ENCODE data around the gene CTTN. TPM values are rescaled to one million over a fixed set of nuclear protein-coding genes. Genes with fewer than 3 reads are reported as not detected.

Gene CTTN
- 96.6 TPM for polyA plus RNA-seq (2013, experiment 1 of 2)
- 97.4 TPM for polyA plus RNA-seq (2013, experiment 2 of 2)

DNA sequence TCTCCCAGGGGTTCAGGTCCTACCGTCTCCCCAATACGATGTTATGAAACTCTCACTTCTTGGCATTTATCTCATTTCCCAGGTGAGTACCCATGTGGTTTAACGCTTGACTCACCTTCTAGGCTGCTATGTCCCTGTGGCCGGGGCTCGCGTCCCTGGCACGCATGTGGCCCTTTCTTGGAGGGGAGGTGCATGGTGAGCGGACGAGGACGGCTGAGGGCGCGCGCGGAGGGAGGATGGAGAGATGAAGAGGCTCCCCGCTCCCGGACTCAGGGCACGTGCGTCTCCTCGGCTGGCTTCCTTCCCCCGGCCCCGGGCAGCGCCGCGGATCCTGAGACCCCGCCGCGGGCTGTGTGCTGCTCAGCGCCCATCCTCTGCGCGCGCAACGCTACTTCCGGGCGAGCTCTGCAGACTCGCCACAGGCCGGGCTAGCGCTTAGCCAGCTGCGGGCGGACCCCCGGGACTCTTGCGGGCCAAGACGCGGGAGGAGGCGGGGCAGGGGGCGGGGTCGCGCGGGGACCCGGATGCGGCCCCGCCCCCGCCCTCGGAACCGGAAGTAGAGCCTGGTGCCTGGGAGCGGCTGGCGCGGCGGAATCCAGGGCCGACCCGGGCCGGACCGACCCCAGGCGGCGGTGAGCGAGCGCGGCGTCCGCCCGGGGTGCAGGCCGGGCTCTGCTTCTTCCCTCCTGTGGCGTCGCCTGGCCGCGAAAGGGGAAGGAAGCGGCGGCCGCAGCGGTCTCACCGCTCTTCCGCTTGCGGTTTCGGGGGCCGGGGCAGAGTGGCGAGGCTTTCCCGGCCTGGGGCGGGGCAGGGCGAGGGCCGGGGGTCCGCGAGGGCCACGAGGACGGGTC, at the start of gene CTTN:
CTTN (plus strand) TSS at position 547 of the 851 bp plus-strand sequence. CDS start 8,769 bp downstream, outside the sequence.
- Histone ChIP-seq H3K36me3 (ENCODE audit: insufficient read depth, low read length) (peaks cover 31% of the 10 kb centered on the region), H3K9me3 (ENCODE audit: insufficient read depth, low read depth, low read length) (no peaks in the 10 kb centered on the region), H3K4me3 (ENCODE audit: low read length) (peak within 1 kb of the TSS; percentile 68), H3K9ac (ENCODE audit: low read depth, low read length) (peak within 1 kb of the TSS; percentile 88), H3K27ac (ENCODE audit: low read depth, low read length) (peak within 1 kb of the TSS; percentile 62), H3K27me3 (ENCODE audit: insufficient read depth, low read length) (no peaks in the 10 kb centered on the region), H3K4me1 (ENCODE audit: insufficient read depth, low read length) (peaks cover 23% of the 10 kb centered on the region)
- 1% methylated on average over 93 of the region's 93 CpGs for WGBS

DNA sequence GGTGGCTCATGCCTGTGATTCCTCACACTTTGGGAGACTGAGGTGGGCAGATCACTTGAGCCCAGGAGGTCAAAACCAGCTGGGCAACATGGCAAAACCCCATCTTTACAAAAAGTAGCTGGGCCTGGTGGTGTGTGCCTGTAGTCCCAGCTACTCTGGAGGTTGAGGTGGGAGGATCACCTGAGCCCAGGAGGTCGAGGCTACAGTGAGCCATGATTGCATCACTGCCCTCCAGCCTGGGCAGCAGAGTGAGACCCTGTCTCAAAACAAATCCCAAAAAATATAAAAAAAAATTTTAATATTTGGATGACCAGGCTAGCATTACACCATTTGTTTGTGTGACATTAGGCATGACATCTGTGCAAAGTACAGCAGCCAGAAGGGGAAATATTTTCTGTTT, 49.7 kb upstream of the CTTN start:
- Histone ChIP-seq H3K27me3 (ENCODE audit: insufficient read depth, low read length) (no peaks in the 10 kb centered on the region), H3K4me1 (ENCODE audit: insufficient read depth, low read length) (no peaks in the 10 kb centered on the region), H3K27ac (ENCODE audit: low read depth, low read length) (no peak overlapping the region), H3K9ac (ENCODE audit: low read depth, low read length) (no peak overlapping the region), H3K4me3 (ENCODE audit: low read length) (no peak overlapping the region), H3K9me3 (ENCODE audit: insufficient read depth, low read depth, low read length) (no peaks in the 10 kb centered on the region), H3K36me3 (ENCODE audit: insufficient read depth, low read length) (peaks cover 91% of the 10 kb centered on the region)
- WGBS = 70% methylated on average over 1 of the region's 1 CpG

DNA sequence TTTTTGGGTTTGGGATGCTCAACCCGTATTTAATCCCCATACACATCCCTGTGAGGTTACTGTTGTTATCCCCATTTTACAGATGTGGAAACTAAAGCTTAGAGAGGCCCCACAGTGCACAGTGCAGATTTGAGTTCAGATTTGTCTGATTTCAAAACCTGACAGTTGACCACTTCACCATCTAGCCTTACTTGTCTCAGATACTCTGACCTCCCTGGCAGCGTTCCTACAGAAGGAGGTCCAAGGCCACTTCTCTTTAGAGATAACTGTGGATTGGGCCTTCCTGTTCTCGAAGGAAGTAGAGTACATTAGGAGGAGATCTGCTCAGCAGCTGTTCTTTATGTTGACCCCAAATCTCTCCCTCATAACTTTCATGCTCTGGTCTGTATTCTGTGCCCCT, 46.7 kb upstream of the CTTN start:
- 98% methylated on average over 3 of the region's 3 CpGs for WGBS
- H3K9me3 ChIP-seq (ENCODE audit: insufficient read depth, low read depth, low read length) = no peaks in the 10 kb centered on the region
- H3K27ac ChIP-seq (ENCODE audit: low read depth, low read length) = no peak overlapping the region
- H3K9ac ChIP-seq (ENCODE audit: low read depth, low read length) = no peak overlapping the region
- no peaks in the 10 kb centered on the region for H3K27me3 ChIP-seq (ENCODE audit: insufficient read depth, low read length)
- H3K4me1 ChIP-seq (ENCODE audit: insufficient read depth, low read length) = no peaks in the 10 kb centered on the region
- H3K36me3 ChIP-seq (ENCODE audit: insufficient read depth, low read length) = peaks cover 95% of the 10 kb centered on the region
- H3K4me3 ChIP-seq (ENCODE audit: low read length) = no peak overlapping the region

DNA sequence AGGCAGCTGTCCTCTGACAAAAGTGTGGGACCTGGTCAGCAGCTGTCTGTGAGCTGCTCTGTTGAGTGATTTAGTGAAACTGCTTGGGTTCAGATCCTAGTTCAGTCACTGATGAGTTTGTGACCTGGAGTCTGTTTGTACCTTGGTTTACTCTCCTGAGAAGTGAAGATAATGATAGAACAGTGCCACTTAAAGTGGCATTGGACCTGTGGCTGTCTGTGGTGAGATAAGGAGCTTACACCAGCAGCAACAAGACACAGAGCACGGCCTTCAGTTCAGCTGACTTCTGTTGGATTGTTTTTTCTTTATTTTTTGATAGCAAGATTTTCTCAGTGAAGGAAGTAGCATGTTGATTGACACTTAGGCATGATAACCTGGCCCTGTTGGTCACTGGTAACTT, 46.2 kb upstream of the CTTN start:
- H3K9me3 ChIP-seq (ENCODE audit: insufficient read depth, low read depth, low read length) = no peaks in the 10 kb centered on the region
- no peaks in the 10 kb centered on the region for H3K4me1 ChIP-seq (ENCODE audit: insufficient read depth, low read length)
- no peak overlapping the region for H3K4me3 ChIP-seq (ENCODE audit: low read length)
- no peak overlapping the region for H3K27ac ChIP-seq (ENCODE audit: low read depth, low read length)
- H3K27me3 ChIP-seq (ENCODE audit: insufficient read depth, low read length) = no peaks in the 10 kb centered on the region
- peaks cover 95% of the 10 kb centered on the region for H3K36me3 ChIP-seq (ENCODE audit: insufficient read depth, low read length)
- WGBS = 100% methylated on average over 1 of the region's 1 CpG
- H3K9ac ChIP-seq (ENCODE audit: low read depth, low read length) = no peak overlapping the region

DNA sequence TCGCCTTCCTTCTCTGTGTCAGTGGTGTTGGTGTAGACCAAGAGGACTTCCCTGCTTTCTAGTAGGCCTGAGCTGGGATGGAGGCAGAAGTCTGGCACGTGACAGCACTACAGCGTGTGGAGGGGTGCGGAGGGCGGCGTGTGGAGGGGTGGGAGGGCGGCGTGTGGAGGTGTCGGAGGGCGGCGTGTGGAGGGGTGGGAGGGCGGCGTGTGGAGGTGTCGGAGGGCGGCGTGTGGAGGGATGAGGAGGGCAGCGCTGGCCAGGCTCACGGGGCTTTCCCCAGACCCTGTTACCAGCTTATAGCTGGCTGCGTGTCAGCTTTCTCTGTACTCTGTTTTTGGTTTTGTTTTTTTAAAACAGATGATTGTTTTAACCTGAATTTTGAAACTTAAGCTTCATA, 45.7 kb upstream of the CTTN start:
- no peaks in the 10 kb centered on the region for H3K27me3 ChIP-seq (ENCODE audit: insufficient read depth, low read length)
- H3K36me3 ChIP-seq (ENCODE audit: insufficient read depth, low read length) = peaks cover 92% of the 10 kb centered on the region
- no peak overlapping the region for H3K27ac ChIP-seq (ENCODE audit: low read depth, low read length)
- H3K9ac ChIP-seq (ENCODE audit: low read depth, low read length) = no peak overlapping the region
- no peak overlapping the region for H3K4me3 ChIP-seq (ENCODE audit: low read length)
- no peaks in the 10 kb centered on the region for H3K4me1 ChIP-seq (ENCODE audit: insufficient read depth, low read length)
- 93% methylated on average over 19 of the region's 19 CpGs for WGBS
- H3K9me3 ChIP-seq (ENCODE audit: insufficient read depth, low read depth, low read length) = no peaks in the 10 kb centered on the region

DNA sequence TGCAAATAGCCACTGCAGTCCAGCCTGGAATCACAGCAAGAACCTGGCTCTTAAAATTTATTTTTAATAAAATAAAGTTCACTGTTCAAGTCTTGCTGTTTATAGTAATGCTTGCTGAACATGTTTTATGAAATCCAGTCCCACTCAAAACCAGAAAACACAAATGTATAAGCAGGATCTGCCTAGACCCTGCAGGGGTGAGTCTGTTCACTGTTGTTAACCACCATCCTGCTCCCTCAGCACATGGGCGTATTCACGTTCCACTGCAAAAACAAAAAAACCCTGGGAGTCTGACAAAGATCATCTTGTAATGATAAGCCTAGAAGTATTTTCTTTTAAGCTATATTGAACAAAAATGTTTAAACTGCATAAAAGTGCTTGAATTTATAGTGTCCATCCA, 45.0 kb upstream of the CTTN start:
- H3K27me3 ChIP-seq (ENCODE audit: insufficient read depth, low read length) = no peaks in the 10 kb centered on the region
- H3K27ac ChIP-seq (ENCODE audit: low read depth, low read length) = no peak overlapping the region
- peaks cover 94% of the 10 kb centered on the region for H3K36me3 ChIP-seq (ENCODE audit: insufficient read depth, low read length)
- WGBS = 100% methylated on average over 2 of the region's 2 CpGs
- no peaks in the 10 kb centered on the region for H3K4me1 ChIP-seq (ENCODE audit: insufficient read depth, low read length)
- H3K9me3 ChIP-seq (ENCODE audit: insufficient read depth, low read depth, low read length) = no peaks in the 10 kb centered on the region
- no peak overlapping the region for H3K9ac ChIP-seq (ENCODE audit: low read depth, low read length)
- no peak overlapping the region for H3K4me3 ChIP-seq (ENCODE audit: low read length)

DNA sequence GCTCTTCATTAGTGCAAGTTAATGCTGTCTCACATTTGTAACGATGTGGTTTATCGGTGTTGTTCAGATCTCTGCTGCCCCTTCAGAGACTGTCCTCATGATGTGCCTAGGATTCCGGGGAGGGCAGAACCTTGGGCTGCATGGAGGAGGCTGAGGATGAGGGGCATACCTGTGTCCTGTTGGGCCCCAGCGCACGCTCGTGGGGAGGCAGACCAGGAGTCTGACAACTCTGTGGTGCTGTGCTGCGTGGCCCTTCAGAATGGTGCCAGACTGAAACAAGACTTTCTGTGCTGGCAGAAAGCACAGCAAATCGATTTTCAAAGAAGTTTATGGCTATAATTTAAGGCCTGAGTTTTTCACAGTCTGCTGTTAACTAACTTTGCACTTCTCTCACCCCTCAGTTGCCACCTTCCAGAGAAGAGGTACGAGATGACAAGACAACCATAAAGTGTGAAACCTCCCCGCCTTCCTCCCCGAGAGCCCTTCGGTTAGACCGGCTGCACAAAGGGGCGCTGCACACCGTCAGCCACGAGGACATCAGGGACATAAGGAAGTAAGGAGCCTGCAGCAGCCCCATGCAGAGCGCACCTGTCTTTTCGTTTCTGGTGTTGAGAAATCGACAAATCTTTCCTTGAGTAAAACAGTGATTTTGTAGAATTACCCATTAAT, 44.3 kb upstream of the CTTN start:
- WGBS = 96% methylated on average over 19 of the region's 19 CpGs
- peaks cover 94% of the 10 kb centered on the region for H3K36me3 ChIP-seq (ENCODE audit: insufficient read depth, low read length)
- no peak overlapping the region for H3K27ac ChIP-seq (ENCODE audit: low read depth, low read length)
- no peaks in the 10 kb centered on the region for H3K27me3 ChIP-seq (ENCODE audit: insufficient read depth, low read length)
- H3K9ac ChIP-seq (ENCODE audit: low read depth, low read length) = no peak overlapping the region
- H3K4me1 ChIP-seq (ENCODE audit: insufficient read depth, low read length) = no peaks in the 10 kb centered on the region
- no peak overlapping the region for H3K4me3 ChIP-seq (ENCODE audit: low read length)
- H3K9me3 ChIP-seq (ENCODE audit: insufficient read depth, low read depth, low read length) = no peaks in the 10 kb centered on the region

DNA sequence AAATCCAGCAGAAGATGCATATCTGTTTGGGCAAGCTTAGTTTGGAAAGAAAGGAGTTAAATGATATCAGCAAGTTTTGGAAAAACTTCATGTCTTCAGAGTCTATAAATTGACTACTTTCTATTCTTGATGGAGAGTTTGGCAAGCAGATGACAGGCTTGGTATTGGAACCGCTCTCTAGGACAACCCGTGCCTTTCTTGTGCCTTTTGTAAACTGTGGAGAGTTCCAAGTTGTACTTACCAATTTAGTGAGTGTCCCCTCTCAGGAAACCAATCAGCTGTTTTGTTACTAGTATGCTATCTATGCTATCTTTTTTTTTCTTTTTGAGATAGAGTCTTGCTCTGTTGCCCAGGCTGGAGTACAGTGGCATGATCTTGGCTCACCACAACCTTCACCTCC, 43.7 kb upstream of the CTTN start:
- 94% methylated on average over 2 of the region's 2 CpGs for WGBS
- Histone ChIP-seq H3K36me3 (ENCODE audit: insufficient read depth, low read length) (peaks cover 94% of the 10 kb centered on the region), H3K4me1 (ENCODE audit: insufficient read depth, low read length) (no peaks in the 10 kb centered on the region), H3K27me3 (ENCODE audit: insufficient read depth, low read length) (no peaks in the 10 kb centered on the region), H3K27ac (ENCODE audit: low read depth, low read length) (no peak overlapping the region), H3K9me3 (ENCODE audit: insufficient read depth, low read depth, low read length) (no peaks in the 10 kb centered on the region), H3K9ac (ENCODE audit: low read depth, low read length) (no peak overlapping the region), H3K4me3 (ENCODE audit: low read length) (no peak overlapping the region)

DNA sequence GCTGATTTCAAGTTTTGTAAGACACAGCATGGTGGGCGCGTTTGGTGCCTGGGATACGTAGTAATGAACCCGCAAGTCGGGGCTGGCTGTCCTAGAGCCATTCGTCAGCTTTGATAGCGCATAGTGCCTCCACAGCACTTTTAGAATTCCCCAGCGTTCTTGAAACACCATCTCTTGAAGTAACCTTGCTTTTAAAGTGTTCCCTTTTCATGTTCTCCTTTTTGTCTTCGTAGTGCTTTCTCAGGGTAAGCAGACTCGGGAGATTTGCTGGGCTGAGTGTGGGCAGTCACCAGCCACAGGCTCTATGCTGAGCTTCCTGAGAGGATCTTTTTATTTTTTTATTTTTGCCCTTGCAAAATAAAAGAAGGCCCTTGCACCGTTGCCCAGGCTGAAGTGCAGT, 39.6 kb upstream of the CTTN start:
- no peak overlapping the region for H3K27ac ChIP-seq (ENCODE audit: low read depth, low read length)
- no peak overlapping the region for H3K9ac ChIP-seq (ENCODE audit: low read depth, low read length)
- peaks cover 96% of the 10 kb centered on the region for H3K36me3 ChIP-seq (ENCODE audit: insufficient read depth, low read length)
- no peaks in the 10 kb centered on the region for H3K9me3 ChIP-seq (ENCODE audit: insufficient read depth, low read depth, low read length)
- H3K4me3 ChIP-seq (ENCODE audit: low read length) = no peak overlapping the region
- no peaks in the 10 kb centered on the region for H3K27me3 ChIP-seq (ENCODE audit: insufficient read depth, low read length)
- WGBS = 96% methylated on average over 11 of the region's 11 CpGs
- no peaks in the 10 kb centered on the region for H3K4me1 ChIP-seq (ENCODE audit: insufficient read depth, low read length)

DNA sequence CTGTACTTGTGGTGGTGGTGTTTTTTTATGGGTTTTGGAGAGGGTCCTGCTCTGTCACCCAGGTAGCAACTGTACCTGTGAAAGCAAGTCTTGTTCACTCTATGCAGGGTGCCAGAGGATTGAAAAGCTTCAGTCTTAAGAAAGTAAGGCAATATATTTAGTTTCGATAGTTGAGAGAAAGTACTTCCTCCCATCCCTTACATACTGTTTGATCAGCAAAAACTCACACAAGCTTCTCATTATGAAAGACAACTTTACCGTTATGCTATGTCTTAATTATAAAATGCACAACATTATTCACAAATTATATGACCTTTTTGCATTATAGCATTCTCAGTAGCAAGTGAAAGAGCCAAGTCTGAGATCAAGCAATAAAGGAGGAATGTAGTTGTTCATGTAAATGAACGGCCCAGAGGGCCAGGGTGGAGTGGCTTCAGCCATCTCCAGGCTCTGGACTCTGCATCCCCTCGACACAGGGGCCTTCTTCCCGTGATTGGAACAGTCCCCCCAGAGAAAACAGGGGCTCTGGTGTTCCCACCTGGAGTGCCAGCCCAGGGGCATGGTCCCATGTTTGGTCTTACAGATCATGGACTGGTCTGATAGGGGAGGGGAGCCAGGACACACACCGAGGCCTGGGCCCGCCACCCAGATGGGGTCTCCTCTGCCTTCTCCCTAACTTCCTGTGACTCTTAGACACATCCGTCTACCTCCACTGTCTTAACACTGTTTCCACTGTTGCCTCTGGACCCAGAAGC, 38.7 kb upstream of the CTTN start:
- Histone ChIP-seq H3K36me3 (ENCODE audit: insufficient read depth, low read length) (peaks cover 96% of the 10 kb centered on the region), H3K9me3 (ENCODE audit: insufficient read depth, low read depth, low read length) (no peaks in the 10 kb centered on the region), H3K27ac (ENCODE audit: low read depth, low read length) (no peak overlapping the region), H3K27me3 (ENCODE audit: insufficient read depth, low read length) (no peaks in the 10 kb centered on the region), H3K9ac (ENCODE audit: low read depth, low read length) (no peak overlapping the region), H3K4me3 (ENCODE audit: low read length) (no peak overlapping the region), H3K4me1 (ENCODE audit: insufficient read depth, low read length) (no peaks in the 10 kb centered on the region)
- 95% methylated on average over 8 of the region's 8 CpGs for WGBS

DNA sequence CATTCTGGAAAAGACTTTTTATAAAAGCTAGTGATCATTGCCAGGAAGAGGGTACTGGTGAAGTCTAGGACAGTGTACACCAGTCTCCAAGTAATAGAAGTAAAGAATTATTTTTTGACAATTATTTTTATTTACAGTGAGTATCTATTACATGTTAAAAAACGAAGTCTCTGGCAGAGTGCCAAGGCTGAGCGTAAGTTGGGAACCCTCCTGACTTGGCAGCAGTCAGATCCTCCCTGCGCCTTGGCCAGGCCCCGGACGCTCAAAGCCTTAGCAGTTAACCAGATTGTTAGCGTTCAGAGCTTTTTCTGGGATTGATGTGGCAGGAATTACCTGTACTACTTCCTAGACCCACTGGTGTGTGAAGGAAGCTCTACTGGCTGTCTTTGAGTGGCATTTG, 38.1 kb upstream of the CTTN start:
- H3K36me3 ChIP-seq (ENCODE audit: insufficient read depth, low read length) = peaks cover 97% of the 10 kb centered on the region

More for the DNA sequence above, 38.1 kb upstream of the CTTN start:
- H3K27me3 ChIP-seq (ENCODE audit: insufficient read depth, low read length) = no peaks in the 10 kb centered on the region
- WGBS = 97% methylated on average over 6 of the region's 6 CpGs
- no peaks in the 10 kb centered on the region for H3K9me3 ChIP-seq (ENCODE audit: insufficient read depth, low read depth, low read length)
- no peak overlapping the region for H3K27ac ChIP-seq (ENCODE audit: low read depth, low read length)
- H3K4me1 ChIP-seq (ENCODE audit: insufficient read depth, low read length) = no peaks in the 10 kb centered on the region
- no peak overlapping the region for H3K4me3 ChIP-seq (ENCODE audit: low read length)
- H3K9ac ChIP-seq (ENCODE audit: low read depth, low read length) = no peak overlapping the region

All from HUES64 (cell line).